ENCODE data around the gene CXCR1. TPM values are rescaled to one million over a fixed set of nuclear protein-coding genes. Genes with fewer than 3 reads are reported as not detected.
"Not testable (repeated sequence)": the region's sequence is repeated elsewhere in the genome, so short reads cannot be mapped to it uniquely, and the experiment has no call there.

Gene CXCR1
- total RNA-seq, 1 donor from 2014 or later = 5.3 TPM

- no peak for ATAC-seq
- no peak overlapping the region for H3K27ac ChIP-seq
- no peak for TF ChIP-seq CTCF (IDR thresholded peaks at IDR 0.05)
Measured at GRCh38 chr2:218186876-218187275, 20.1 kb upstream of the CXCR1 start.

GRCh38 chr2:218186355-218186766 is 19.6 kb upstream of the CXCR1 start:
- H3K4me3 ChIP-seq = no peak overlapping the region
- no peaks in the 10 kb centered on the region for H3K9me3 ChIP-seq
- no peaks in the 10 kb centered on the region for H3K36me3 ChIP-seq
- intact Hi-C loops (cut with DNase I) = no loop called here
- ATAC-seq (peak; percentile 97), DNase-seq (peak; percentile 80)
- H3K4me1 ChIP-seq = peaks cover 3% of the 10 kb centered on the region
- peak; percentile 83 for TF ChIP-seq CTCF (IDR thresholded peaks at IDR 0.05)
- H3K27me3 ChIP-seq = no peaks in the 10 kb centered on the region
- no peak overlapping the region for H3K27ac ChIP-seq

More at GRCh38 chr2:218186876-218187275, 20.1 kb upstream of the CXCR1 start:
- no peak for DNase-seq
- Histone ChIP-seq H3K4me3 (no peak overlapping the region), H3K36me3 (no peaks in the 10 kb centered on the region), H3K4me1 (peaks cover 3% of the 10 kb centered on the region), H3K27me3 (no peaks in the 10 kb centered on the region), H3K9me3 (no peaks in the 10 kb centered on the region)
- intact Hi-C loops (cut with DNase I) = no loop called here

DNA sequence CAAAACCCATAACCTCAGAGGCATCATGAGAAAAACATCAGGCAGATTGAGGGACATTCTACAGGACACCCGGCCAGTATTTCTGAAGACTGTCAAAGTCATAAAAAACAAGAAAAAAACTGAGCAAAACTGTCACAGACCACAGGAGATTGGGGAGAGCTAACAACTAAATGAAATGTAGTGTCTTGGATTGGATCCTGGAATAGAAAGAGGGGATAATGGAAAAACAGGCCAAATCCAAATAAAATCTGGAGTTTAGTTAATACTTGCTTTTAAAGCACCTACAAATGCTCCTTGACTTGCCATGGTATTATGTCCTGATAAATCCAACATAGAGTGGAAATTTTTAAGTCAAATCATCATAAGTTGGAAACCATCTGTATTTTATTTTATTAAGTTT is 17.6 kb upstream of the CXCR1 start:
- Histone ChIP-seq H3K27ac (no peak overlapping the region), H3K27me3 (no peaks in the 10 kb centered on the region), H3K9me3 (no peaks in the 10 kb centered on the region), H3K36me3 (no peaks in the 10 kb centered on the region), H3K4me1 (peaks cover 3% of the 10 kb centered on the region), H3K4me3 (no peak overlapping the region)
- no peak for TF ChIP-seq CTCF (IDR thresholded peaks at IDR 0.05)
- no peak for DNase-seq
- ATAC-seq = no peak
- intact Hi-C loops (cut with DNase I) = no loop called here

- Histone ChIP-seq H3K9me3 (no peaks in the 10 kb centered on the region), H3K4me3 (no peak overlapping the region), H3K36me3 (no peaks in the 10 kb centered on the region), H3K4me1 (no peaks in the 10 kb centered on the region), H3K27me3 (no peaks in the 10 kb centered on the region), H3K27ac (no peak overlapping the region)
- peak; percentile 15 for ATAC-seq
- DNase-seq = no peak
- intact Hi-C loops (cut with DNase I) = no loop called here
- no peak for TF ChIP-seq CTCF (IDR thresholded peaks at IDR 0.05)
Measured at GRCh38 chr2:218180467-218181114, 13.8 kb upstream of the CXCR1 start.

GRCh38 chr2:218179782-218180181 is 13.0 kb upstream of the CXCR1 start:
- TF ChIP-seq CTCF (IDR thresholded peaks at IDR 0.05) = no peak
- Histone ChIP-seq H3K9me3 (no peaks in the 10 kb centered on the region), H3K36me3 (no peaks in the 10 kb centered on the region), H3K4me3 (no peak overlapping the region), H3K27me3 (no peaks in the 10 kb centered on the region), H3K4me1 (no peaks in the 10 kb centered on the region), H3K27ac (no peak overlapping the region)
- no peak for DNase-seq
- ATAC-seq = peak; percentile 69
- intact Hi-C loops (cut with DNase I) = no loop called here

GRCh38 chr2:218172845-218173244 is 6.1 kb upstream of the CXCR1 start:
- H3K4me1 ChIP-seq = no peaks in the 10 kb centered on the region
- no peaks in the 10 kb centered on the region for H3K27me3 ChIP-seq
- no peaks in the 10 kb centered on the region for H3K9me3 ChIP-seq
- H3K27ac ChIP-seq = no peak overlapping the region
- ATAC-seq (no peak), DNase-seq (no peak)
- H3K4me3 ChIP-seq = no peak overlapping the region
- TF ChIP-seq CTCF (IDR thresholded peaks at IDR 0.05) = no peak
- intact Hi-C loops (cut with DNase I) = no loop called here
- no peaks in the 10 kb centered on the region for H3K36me3 ChIP-seq

- intact Hi-C loops (cut with DNase I); DNase-seq; H3K36me3 ChIP-seq; H3K27ac ChIP-seq; H3K4me1 ChIP-seq; H3K4me3 ChIP-seq; ATAC-seq; H3K27me3 ChIP-seq; H3K9me3 ChIP-seq: not testable (repeated sequence)
Measured at GRCh38 chr2:218171744-218172143, 5.0 kb upstream of the CXCR1 start.

All from upper lobe of right lung (tissue), 1 donor.